Measurements from ENCODE around the gene ARHGAP20. TPM values are rescaled to one million over a fixed set of nuclear protein-coding genes. Genes with fewer than 3 reads are reported as not detected.

Gene ARHGAP20
- total RNA-seq, 4 donors from 2014 or later, result 5.1 to 9.4 (median 6.9) TPM

- no peaks in the 10 kb centered on the region for H3K36me3 ChIP-seq
- H3K4me3 ChIP-seq, result no peak overlapping the region
- no peaks in the 10 kb centered on the region for H3K27me3 ChIP-seq
- no peak overlapping the region for H3K27ac ChIP-seq (replicated peaks in 1 of 4)
- no peak for DNase-seq (ENCODE audit: extremely low spot score)
- intact Hi-C loops (cut with DNase I), result no loop called here
- no peaks in the 10 kb centered on the region for H3K9me3 ChIP-seq
- no peak for TF ChIP-seq CTCF (IDR thresholded peaks at IDR 0.05)
- no peak for TF ChIP-seq POLR2A (IDR thresholded peaks at IDR 0.05; ENCODE audit: low read depth)
- TF ChIP-seq EP300 (IDR thresholded peaks at IDR 0.05), result no peak
- TF ChIP-seq POLR2AphosphoS5 (IDR thresholded peaks at IDR 0.05), result no peak
- WGBS, result 72% methylated on average over 8 of the region's 8 CpGs
- no peaks in the 10 kb centered on the region for H3K4me1 ChIP-seq
Measured at GRCh38 chr11:110564676-110565356, 147.4 kb downstream of the ARHGAP20 start.

- 94% methylated on average over 1 of the region's 1 CpG for WGBS
- H3K9me3 ChIP-seq, result peaks cover 0 to 9% (median 4%) of the 10 kb centered on the region in 4 donors
- no peak overlapping the region for H3K4me3 ChIP-seq
- intact Hi-C loops (cut with DNase I), result no loop called here
- no peak overlapping the region for H3K27ac ChIP-seq (replicated peaks in 1 of 4)
- H3K36me3 ChIP-seq, result no peaks in the 10 kb centered on the region
- no peak for DNase-seq (ENCODE audit: extremely low spot score)
- no peaks in the 10 kb centered on the region for H3K27me3 ChIP-seq
- TF ChIP-seq POLR2AphosphoS5 (IDR thresholded peaks at IDR 0.05) (no peak), EP300 (IDR thresholded peaks at IDR 0.05) (no peak), POLR2A (IDR thresholded peaks at IDR 0.05; ENCODE audit: low read depth) (no peak), CTCF (IDR thresholded peaks at IDR 0.05) (no peak)
- H3K4me1 ChIP-seq, result no peaks in the 10 kb centered on the region
Measured at GRCh38 chr11:110544779-110545178, 167.5 kb downstream of the ARHGAP20 start.

DNA sequence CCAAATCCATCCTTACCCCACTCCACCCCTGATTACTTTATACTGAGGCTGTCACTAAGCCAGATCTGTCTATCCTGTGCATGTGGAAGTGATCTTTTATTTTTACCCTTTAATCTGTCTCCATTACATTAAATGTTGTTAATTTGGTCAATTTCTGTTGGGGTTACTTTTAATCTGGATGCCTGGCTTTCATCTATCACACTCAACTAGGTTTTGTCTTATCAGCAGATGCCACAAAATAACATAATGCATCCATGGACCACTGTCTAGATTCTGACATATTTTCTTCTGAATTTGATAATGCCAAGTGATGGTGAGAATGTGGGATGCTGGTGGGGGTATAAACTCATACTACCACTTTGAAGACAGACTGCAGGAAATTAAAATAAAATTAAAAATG lies 174.1 kb downstream of the ARHGAP20 start:
- Histone ChIP-seq H3K27ac (replicated peaks in 1 of 4) (no peak overlapping the region), H3K36me3 (no peaks in the 10 kb centered on the region), H3K4me3 (no peak overlapping the region), H3K9me3 (no peaks in the 10 kb centered on the region), H3K27me3 (no peaks in the 10 kb centered on the region), H3K4me1 (no peaks in the 10 kb centered on the region)
- no peak for TF ChIP-seq CTCF (IDR thresholded peaks at IDR 0.05)
- intact Hi-C loops (cut with DNase I), result no loop called here
- DNase-seq (ENCODE audit: extremely low spot score), result no peak

- TF ChIP-seq EP300 (IDR thresholded peaks at IDR 0.05) (no peak), POLR2AphosphoS5 (IDR thresholded peaks at IDR 0.05) (no peak), CTCF (IDR thresholded peaks at IDR 0.05) (no peak), POLR2A (IDR thresholded peaks at IDR 0.05; ENCODE audit: low read depth) (no peak)
- DNase-seq (ENCODE audit: extremely low spot score), result no peak
- Histone ChIP-seq H3K27ac (replicated peaks in 1 of 4) (no peak overlapping the region), H3K9me3 (no peaks in the 10 kb centered on the region), H3K4me1 (peaks cover 0 to 15% (median 4%) of the 10 kb centered on the region in 4 donors), H3K27me3 (no peaks in the 10 kb centered on the region), H3K36me3 (no peaks in the 10 kb centered on the region), H3K4me3 (no peak overlapping the region)
- WGBS, result 35% methylated on average over 6 of the region's 6 CpGs
- intact Hi-C loops (cut with DNase I), result no loop called here
Measured at GRCh38 chr11:110530900-110531741, 181.1 kb downstream of the ARHGAP20 start.

Measured in esophagus muscularis mucosa (tissue), 4 donors.